ENCODE measurements around the gene ZNF738.

- TF ChIP-seq EZH2 (IDR thresholded peaks at IDR 0.05) (no peak), POLR2AphosphoS5 (IDR thresholded peaks at IDR 0.05; ENCODE audit: borderline replicate concordance, low read depth, low read length) (no peak)
Observed at GRCh38 chr19:21317821-21318220, 41.0 kb upstream of the ZNF738 start.
